Medulla oblongata (tissue), 1 donor: ENCODE results near the gene ZNF609.
A peak's percentile ranks its signal among the peaks of the same experiment; 100 is the strongest.

Experiments
- DNase-seq: peaks from one replicate; pipeline ENCODE4 v3.0.0-alpha.2; 2015; ENCODE audit errors: extremely low spot score

The ZNF609 gene

GRCh38 chr15:64645995-64646394, 185.6 kb downstream of the ZNF609 start:
- DNase-seq: no peak

GRCh38 chr15:64647367-64647766, 187.0 kb downstream of the ZNF609 start:
- DNase-seq: no peak

DNA sequence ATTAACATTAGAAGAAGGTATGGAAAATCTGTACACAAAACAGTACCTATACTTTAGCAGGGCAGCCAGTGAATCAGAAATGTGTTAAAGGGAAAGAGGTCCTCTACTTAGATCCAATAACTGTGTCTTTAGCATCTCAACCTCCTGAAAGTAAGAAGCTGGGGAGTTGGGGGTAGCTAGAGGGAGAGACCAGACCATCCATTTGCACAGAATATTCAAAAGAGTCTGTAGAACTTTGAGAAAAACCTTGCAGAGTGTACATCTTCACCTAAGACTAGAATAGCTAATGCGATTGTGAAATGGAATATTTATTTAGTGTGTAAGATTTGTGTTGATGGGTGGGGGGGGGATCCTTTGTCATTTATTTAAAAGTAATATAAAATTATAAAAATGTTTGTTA, 190.2 kb downstream of the ZNF609 start:
- no peak for DNase-seq

GRCh38 chr15:64651601-64652191, 191.3 kb downstream of the ZNF609 start:
- no peak for DNase-seq

GRCh38 chr15:64653757-64654156, 193.4 kb downstream of the ZNF609 start:
- DNase-seq: no peak

- DNase-seq: no peak
Observed at GRCh38 chr15:64656508-64656907, 196.1 kb downstream of the ZNF609 start.

DNA sequence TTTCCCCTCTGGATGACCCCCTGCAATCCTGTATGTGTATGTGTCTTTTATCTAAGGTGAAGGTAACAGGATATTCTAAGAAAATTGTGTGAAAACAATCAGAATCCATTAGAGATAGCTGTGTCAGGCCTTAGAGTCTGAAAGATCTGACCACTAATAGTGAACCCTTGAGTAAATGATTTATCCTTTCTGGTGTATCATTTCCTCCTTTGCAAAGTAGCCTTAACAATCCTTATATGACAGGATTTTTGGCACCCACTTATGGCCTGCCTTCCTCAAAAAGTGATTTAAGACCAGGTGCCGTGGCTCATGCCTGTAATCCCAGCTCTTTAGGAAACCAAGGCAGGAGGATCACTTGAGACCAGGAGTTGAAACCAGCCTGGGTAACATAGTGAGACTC, 204.8 kb downstream of the ZNF609 start:
- DNase-seq: no peak

DNA sequence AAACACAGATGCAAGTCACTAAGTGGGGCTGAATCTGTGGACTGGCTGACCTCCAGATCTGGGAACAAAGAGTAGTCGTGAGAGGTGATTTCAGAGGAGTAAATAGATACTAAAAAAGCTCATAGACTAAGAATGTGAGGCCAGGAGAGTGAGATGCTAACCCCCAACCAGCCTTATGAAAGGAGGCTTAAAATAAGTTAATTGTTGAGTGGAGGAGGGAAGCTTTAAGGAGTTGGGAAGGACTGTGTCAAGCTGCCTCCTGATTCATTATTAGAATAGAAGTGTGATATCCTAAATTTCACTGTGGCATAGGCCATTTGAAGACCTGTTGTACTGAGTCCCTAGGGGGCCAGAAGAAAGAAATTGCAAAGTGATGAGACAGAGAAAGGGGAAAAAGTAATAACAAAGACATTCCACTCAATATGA, 207.4 kb downstream of the ZNF609 start:
- no peak for DNase-seq

GRCh38 chr15:64673866-64674265, 213.5 kb downstream of the ZNF609 start:
- no peak for DNase-seq

- DNase-seq: no peak
Observed at GRCh38 chr15:64678126-64678819, 217.9 kb downstream of the ZNF609 start.

- DNase-seq: no peak
Observed at GRCh38 chr15:64680097-64680496, 219.7 kb downstream of the ZNF609 start.

DNA sequence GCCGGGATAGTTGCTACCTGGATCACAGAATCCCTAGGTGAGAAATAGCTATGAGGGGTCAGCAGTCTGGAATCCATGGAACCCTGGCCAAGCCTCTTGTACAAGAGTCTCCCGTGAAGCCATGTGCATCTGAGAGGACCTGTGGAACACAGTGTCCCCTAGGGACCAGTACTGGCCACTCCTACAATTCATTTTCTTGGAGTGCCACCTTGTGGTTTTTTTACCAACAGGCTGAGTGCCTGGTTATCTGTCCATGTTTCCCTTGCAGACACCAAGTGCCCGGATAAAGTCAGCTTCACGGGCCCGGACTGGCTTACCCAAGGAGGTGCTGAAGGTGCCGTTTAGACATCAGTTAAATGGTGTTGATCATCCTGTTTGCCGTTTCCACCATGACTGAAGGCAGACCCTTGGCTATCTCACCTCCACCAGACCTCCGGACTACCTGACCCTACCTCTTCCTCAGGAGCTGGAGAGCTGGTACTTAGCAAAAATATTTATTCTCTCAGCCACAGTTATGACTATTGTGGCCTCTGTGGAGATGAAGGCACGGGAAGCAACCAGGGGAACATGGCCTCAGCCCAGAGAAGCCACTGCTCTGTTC, 221.1 kb downstream of the ZNF609 start:
- DNase-seq: peak; percentile 71

DNA sequence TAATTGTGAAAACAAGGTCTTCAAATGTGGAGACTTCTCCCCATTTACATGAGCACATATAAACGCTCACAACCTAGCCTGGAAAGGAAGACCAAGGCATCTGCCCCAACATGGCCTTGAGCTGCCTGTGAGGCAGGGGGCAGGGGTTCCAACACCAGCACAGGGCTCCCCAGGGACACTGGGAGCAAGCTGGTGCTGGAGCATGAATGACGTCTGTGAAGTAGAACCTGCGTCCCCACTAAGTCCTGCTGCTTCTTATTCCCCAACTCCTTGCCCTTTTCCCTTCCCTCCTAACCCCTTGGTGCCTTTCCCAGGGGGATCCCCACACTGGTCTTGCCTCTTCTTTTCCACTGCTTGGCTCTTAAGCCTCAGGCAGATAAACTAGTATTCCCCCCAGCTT, 221.9 kb downstream of the ZNF609 start:
- DNase-seq: no peak

DNA sequence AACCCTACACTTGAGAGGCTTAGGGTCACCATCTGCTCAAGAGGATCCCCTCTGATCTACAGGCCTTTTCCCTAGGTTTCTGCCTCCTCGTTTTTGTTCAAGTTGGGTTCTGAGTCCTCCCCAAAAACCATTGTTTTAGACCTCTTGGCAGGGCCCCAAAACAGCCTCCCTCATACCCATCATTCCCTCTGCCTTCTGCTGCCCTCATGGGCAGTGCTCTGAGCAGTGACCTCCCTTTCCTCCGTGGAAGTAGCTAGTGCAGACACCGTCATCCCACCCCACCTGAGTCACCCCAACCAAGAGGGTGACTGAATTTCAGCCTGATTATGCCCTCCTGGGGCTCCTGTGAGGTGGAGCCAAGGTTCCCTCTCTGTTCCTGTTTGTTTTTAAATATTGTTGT, 223.0 kb downstream of the ZNF609 start:
- no peak for DNase-seq

DNA sequence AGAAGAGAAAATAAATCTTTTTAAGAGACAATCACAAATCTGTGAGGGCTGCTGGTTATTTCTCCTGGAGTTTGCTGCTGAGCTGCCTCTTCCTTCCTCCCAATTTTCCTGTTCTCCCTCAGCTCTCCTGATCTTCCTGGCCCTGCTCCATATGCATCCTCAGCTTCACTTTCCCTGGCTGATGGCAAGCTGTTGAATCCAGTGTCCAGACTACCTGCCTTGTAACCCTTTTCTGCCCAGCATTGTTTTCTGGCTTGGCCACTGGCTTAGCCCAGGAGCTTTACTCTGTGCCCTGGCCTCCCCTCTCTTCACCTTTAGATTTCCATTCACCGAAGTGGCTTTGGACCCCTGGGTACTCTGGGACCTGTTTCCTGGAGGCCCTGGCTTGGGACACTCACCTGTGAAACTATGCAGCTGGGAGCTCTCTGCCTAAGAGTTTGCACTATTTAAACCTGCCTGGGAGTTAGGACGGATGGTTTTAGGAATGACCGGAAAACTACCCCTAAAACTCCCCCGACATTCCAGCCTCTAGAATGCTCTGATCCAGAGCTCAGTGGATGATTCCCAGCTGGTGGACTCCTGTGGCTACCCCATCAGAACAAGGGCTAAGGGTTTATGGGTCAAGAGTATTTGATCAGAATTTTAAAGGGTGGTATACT, 225.0 kb downstream of the ZNF609 start:
- DNase-seq: no peak

GRCh38 chr15:64686130-64686735, 225.9 kb downstream of the ZNF609 start:
- DNase-seq: peak; percentile 87

DNA sequence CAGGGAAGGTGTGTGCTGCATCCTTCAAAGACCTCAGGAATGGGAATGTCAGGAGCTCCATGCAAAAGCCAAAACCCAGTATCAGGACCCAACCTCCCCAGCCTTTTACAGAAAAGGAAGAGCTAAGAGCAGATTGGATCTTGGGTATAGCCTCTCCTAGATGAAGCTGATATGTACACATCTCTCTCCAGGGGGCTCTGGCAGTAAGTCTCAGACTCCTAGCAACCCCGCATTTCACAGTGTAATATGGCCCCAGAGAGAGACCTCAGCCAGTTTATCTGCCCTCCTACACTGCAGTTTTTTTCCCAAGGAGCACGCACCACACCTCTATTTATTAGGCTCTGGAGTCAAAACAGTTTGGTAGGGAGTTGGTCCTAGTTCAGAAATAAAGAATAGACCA, 226.8 kb downstream of the ZNF609 start:
- no peak for DNase-seq

DNA sequence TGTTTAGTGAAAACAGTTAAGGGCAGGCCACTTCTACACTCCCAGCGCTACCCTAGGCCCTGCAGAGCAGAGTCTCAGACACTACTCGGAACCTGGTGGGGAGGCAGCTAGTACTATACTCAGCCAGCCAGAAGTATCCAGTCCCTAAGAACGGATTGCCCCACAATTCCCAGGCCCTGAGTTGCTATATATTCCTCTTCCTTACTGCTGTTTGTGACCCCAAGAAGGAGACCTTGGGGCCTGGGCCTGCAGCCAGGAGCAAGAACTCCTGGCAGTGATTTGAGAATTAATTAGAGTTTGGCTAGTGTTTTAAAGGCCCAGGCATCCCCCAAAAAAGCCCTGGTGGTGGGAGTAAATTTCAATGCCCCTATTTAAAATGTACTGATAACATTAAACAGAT, 227.3 kb downstream of the ZNF609 start:
- DNase-seq: no peak

- no peak for DNase-seq
Observed at GRCh38 chr15:64688770-64689169, 228.4 kb downstream of the ZNF609 start.

GRCh38 chr15:64690008-64690407, 229.6 kb downstream of the ZNF609 start:
- no peak for DNase-seq

DNA sequence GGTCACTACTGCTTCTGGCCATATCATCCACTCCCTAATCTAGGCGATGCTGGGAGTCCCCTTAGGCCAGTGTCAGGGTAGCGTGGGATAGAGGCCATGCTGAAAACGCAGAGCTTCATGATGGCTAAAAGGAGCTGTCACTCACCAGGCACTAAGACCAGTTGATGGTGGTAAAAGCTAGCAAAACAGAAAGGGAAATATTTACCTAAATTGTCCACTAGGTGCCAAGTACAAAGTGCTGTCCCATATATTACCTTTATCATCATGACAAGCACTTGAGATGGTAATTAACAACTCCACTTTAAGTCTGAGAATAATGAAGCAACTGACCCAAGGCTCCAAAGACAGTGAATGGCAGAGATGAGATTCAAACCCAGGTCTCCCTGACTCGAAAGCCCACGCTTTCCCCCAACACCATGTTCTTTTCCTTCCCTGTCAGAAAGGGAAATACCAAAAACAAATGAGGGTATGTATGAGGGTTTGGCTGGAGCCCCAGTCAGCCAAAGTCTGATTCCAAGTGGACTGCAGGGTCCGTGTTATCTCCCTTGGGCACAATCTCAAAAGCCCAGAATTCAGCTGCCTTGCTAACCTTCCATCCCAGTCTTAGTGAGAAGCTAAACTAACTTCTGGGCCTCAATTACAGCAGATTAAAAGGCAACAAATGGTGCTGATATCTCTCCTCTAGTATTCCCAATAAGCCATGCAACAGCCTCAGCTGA, 230.4 kb downstream of the ZNF609 start:
- no peak for DNase-seq
